CD4-positive, alpha-beta T cell (primary cell): ENCODE results near the gene P2RY13. TPM values are rescaled to one million over a fixed set of nuclear protein-coding genes. Genes with fewer than 3 reads are reported as not detected.

Source experiments
- ATAC-seq: fragments of 200-7000 bp; cut with Tn5 transposase; one replicate; pipeline ENCODE4 v1.10.0; 2022; ENCODE audit warnings: mild to moderate bottlenecking; ENCODE audit not compliant: poor library complexity
- CTCF ChIA-PET: fragments of 350-600 bp; sonication (Branson Sonifier 250); formaldehyde crosslinking; loops from one replicate; lab custom pipeline; 2021; ENCODE audit warnings: antibody characterized with exemption, inconsistent platforms; lab: Charles Lee
- POLR2A ChIA-PET: fragments of 350-600 bp; sonication (Branson Sonifier 250); formaldehyde crosslinking; loops from one replicate; lab custom pipeline; 2021; ENCODE audit warnings: antibody characterized with exemption, inconsistent platforms; lab: Charles Lee
- DNase-seq, 14 experiments: peaks; one replicate each; pipeline ENCODE4 v3.0.0-alpha.2; 2013 to 2020; ENCODE audit warnings: mixed read lengths in 2 of 14
- H3K27ac ChIP-seq, 2 donors: one replicate each; pipeline versions ENCODE4 v1.5.1 to v1.7.0; 2013; ENCODE audit warnings: low read length in 2 of 2, low read depth in 1 of 2, mild to moderate bottlenecking in 1 of 2
- H3K27me3 ChIP-seq, 2 experiments: 1 replicate in 1 of 2; 2 replicates in 1 of 2; pipeline versions ENCODE4 v1.6.1 to v1.7.0; 2013; ENCODE audit warnings: low read length in 2 of 2, control low read depth in 1 of 2, mild to moderate bottlenecking in 1 of 2, moderate library complexity in 1 of 2; ENCODE audit not compliant: insufficient read depth in 2 of 2, control insufficient read depth in 1 of 2
- H3K36me3 ChIP-seq: one replicate; pipeline ENCODE4 v1.6.1; 2013; ENCODE audit warnings: low read length, control low read depth; ENCODE audit not compliant: insufficient read depth
- H3K4me1 ChIP-seq: one replicate; pipeline ENCODE4 v1.6.1; 2013; ENCODE audit warnings: low read length, control low read depth; ENCODE audit not compliant: insufficient read depth
- H3K4me3 ChIP-seq: one replicate; pipeline ENCODE4 v1.5.1; 2013; ENCODE audit warnings: mild to moderate bottlenecking, low read length, moderate library complexity
- H3K9me3 ChIP-seq, 2 experiments: 1 replicate in 1 of 2; 2 replicates in 1 of 2; pipeline versions ENCODE4 v1.6.1 to v1.7.0; 2013; ENCODE audit warnings: low read length in 2 of 2, mild to moderate bottlenecking in 2 of 2, control low read depth in 1 of 2, moderate library complexity in 1 of 2; ENCODE audit not compliant: control insufficient read depth in 1 of 2, insufficient read depth in 1 of 2
- H3K27ac Mint-ChIP-seq: one replicate; pipeline ENCODE4 v1.8.0; 2020; ENCODE audit warnings: mixed read lengths
- H3K27me3 Mint-ChIP-seq: one replicate; pipeline ENCODE4 v1.8.0; 2021; ENCODE audit warnings: mixed read lengths
- H3K36me3 Mint-ChIP-seq: one replicate; pipeline ENCODE4 v1.8.0; 2021; ENCODE audit warnings: low read depth, mixed read lengths
- H3K4me1 Mint-ChIP-seq: one replicate; pipeline ENCODE4 v1.8.0; 2021; ENCODE audit warnings: low read depth, mixed read lengths
- H3K4me3 Mint-ChIP-seq: one replicate; pipeline ENCODE4 v1.8.0; 2020; ENCODE audit warnings: mild to moderate bottlenecking, mixed read lengths
- H3K9me3 Mint-ChIP-seq: one replicate; pipeline ENCODE4 v1.8.0; 2020; ENCODE audit warnings: mixed read lengths
- CTCF ChIP-seq: fragments of 200-600 bp; IDR thresholded peaks from one replicate; pipeline ENCODE4 v1.8.0; 2022; ENCODE audit warnings: antibody characterized with exemption, mild to moderate bottlenecking
- intact Hi-C, 2 experiments: fragments of 100-400 bp; cut with DNase I in 1 of 2; cut with micrococcal nuclease in 1 of 2; formaldehyde crosslinking; loops; one replicate each; pipeline versions ENCODE4 v1.15.1 to v1.9.0; 2023 to 2025; cut with DNase I, micrococcal nuclease
- total RNA-seq, 174 experiments: library from RNA in 2 of 174; stranded (reverse) in 2 of 174; gene quantifications; one replicate each; pipeline ENCODE4 v1.2.3 and lab custom pipeline; 2021 to 2026

Gene P2RY13
- total RNA-seq, 2 experiments from 2014 or later, result 0.08 TPM; not detected in 1

- DNase-seq (peak in 2 of 14 experiments; percentile 15 to 38), ATAC-seq (peak; percentile 37)
- intact Hi-C loops, result loop anchor here (1.0 to 10.0 kb wide), 5 partner anchors 56 to 562 kb away; no protein-coding TSS in a partner anchor
- H3K27me3 Mint-ChIP-seq, result no peaks in the 10 kb centered on the region
- H3K4me1 Mint-ChIP-seq, result peaks cover 17% of the 10 kb centered on the region
- H3K36me3 ChIP-seq, result no peaks in the 10 kb centered on the region
- peaks cover 4% of the 10 kb centered on the region for H3K4me1 ChIP-seq
- no peak for TF ChIP-seq CTCF
- no peaks in the 10 kb centered on the region for H3K9me3 ChIP-seq
- no peaks in the 10 kb centered on the region for H3K9me3 Mint-ChIP-seq
- POLR2A ChIA-PET, result no interaction called here
- H3K27ac ChIP-seq, result no peak overlapping the region
- CTCF ChIA-PET, result interaction anchor here (0.9 to 1.9 kb wide), 3 partner anchors 56 to 116 kb away, joined by 3 to 15 read pairs (median 4); no protein-coding TSS in a partner anchor
- peak overlapping the region; percentile 57 for H3K27ac Mint-ChIP-seq
- no peaks in the 10 kb centered on the region for H3K36me3 Mint-ChIP-seq
- H3K4me3 Mint-ChIP-seq, result no peak overlapping the region
- no peaks in the 10 kb centered on the region for H3K27me3 ChIP-seq
- no peak overlapping the region for H3K4me3 ChIP-seq
Measured at GRCh38 chr3:151283907-151284461, 45.4 kb downstream of the P2RY13 start.

GRCh38 chr3:151283387-151283786 lies 46.0 kb downstream of the P2RY13 start:
- H3K27ac Mint-ChIP-seq, result no peak overlapping the region

GRCh38 chr3:151282921-151283320 lies 46.4 kb downstream of the P2RY13 start:
- peak; percentile 83 for TF ChIP-seq CTCF
- H3K36me3 Mint-ChIP-seq, result no peaks in the 10 kb centered on the region
- ATAC-seq, result peak; percentile 68
- H3K9me3 Mint-ChIP-seq, result no peaks in the 10 kb centered on the region
- H3K9me3 ChIP-seq, result no peaks in the 10 kb centered on the region
- H3K36me3 ChIP-seq, result no peaks in the 10 kb centered on the region
- intact Hi-C loops, result loop anchor here (1.0 to 10.0 kb wide), 5 partner anchors 55 to 561 kb away; no protein-coding TSS in a partner anchor
- no peak overlapping the region for H3K27ac Mint-ChIP-seq
- no peak overlapping the region for H3K4me3 ChIP-seq
- no peak overlapping the region for H3K27ac ChIP-seq
- H3K4me1 ChIP-seq, result peaks cover 11% of the 10 kb centered on the region
- no peak overlapping the region for H3K4me3 Mint-ChIP-seq
- peaks cover 27% of the 10 kb centered on the region for H3K4me1 Mint-ChIP-seq
- ChIA-PET POLR2A (interaction anchor here (1.5 kb wide), 1 partner anchor 112 kb away, joined by 4 read pairs; no protein-coding TSS in a partner anchor), CTCF (interaction anchor here (0.6 to 6.2 kb wide), 6 partner anchors 9 to 126 kb away, joined by 3 to 65 read pairs (median 4); no protein-coding TSS in a partner anchor)
- no peaks in the 10 kb centered on the region for H3K27me3 Mint-ChIP-seq
- DNase-seq, result peak in 3 of 14 experiments; percentile 72 to 79 (median 78)
- H3K27me3 ChIP-seq, result no peaks in the 10 kb centered on the region

More at GRCh38 chr3:151283387-151283786, 46.0 kb downstream of the P2RY13 start:
- no peaks in the 10 kb centered on the region for H3K36me3 Mint-ChIP-seq
- DNase-seq, result peak in 2 of 14 experiments; percentile 30 to 41
- H3K4me1 ChIP-seq, result peaks cover 7% of the 10 kb centered on the region
- H3K36me3 ChIP-seq, result no peaks in the 10 kb centered on the region
- H3K27ac ChIP-seq, result no peak overlapping the region
- peaks cover 23% of the 10 kb centered on the region for H3K4me1 Mint-ChIP-seq
- H3K27me3 Mint-ChIP-seq, result no peaks in the 10 kb centered on the region
- no peaks in the 10 kb centered on the region for H3K9me3 ChIP-seq
- intact Hi-C loops, result loop anchor here (1.0 to 10.0 kb wide), 5 partner anchors 55 to 561 kb away; no protein-coding TSS in a partner anchor
- H3K9me3 Mint-ChIP-seq, result no peaks in the 10 kb centered on the region
- TF ChIP-seq CTCF, result no peak
- H3K4me3 ChIP-seq, result no peak overlapping the region
- ATAC-seq, result peak; percentile 59
- H3K27me3 ChIP-seq, result no peaks in the 10 kb centered on the region
- POLR2A ChIA-PET, result no interaction called here
- CTCF ChIA-PET, result interaction anchor here (1.0 to 6.2 kb wide), 4 partner anchors 56 to 127 kb away, joined by 4 to 65 read pairs (median 10); no protein-coding TSS in a partner anchor
- no peak overlapping the region for H3K4me3 Mint-ChIP-seq
